ENCODE results near the gene TP73. TPM values are rescaled to one million over a fixed set of nuclear protein-coding genes. Genes with fewer than 3 reads are reported as not detected.
A peak's percentile ranks its signal among the peaks of the same experiment; 100 is the strongest.

The TP73 gene
- total RNA-seq, 1 experiment from 2014 or later: 1.6 TPM

DNA sequence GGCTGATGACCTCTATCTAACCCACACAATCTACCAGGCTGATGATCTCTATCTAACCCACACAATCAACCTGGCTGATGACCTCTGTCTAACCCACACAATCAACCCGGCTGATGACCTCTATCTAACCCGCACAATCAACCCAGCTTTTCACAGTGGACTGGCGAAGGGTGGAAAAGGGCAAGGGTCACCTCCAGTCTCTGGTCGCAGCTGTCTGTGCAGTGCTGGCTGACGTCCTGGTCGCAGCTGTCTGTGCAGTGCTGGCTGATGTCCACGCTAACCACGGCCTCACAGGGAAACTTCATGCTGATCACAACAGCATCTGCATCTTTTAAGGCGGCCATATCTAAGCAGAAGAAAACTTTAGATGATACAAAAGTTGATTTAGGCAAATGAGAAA lies 87.7 kb downstream of the TP73 start:
- H3K36me3 ChIP-seq (replicated peaks; ENCODE audit: control insufficient read depth, insufficient read depth, low read length): peaks cover 32% of the 10 kb centered on the region
- H3K4me3 ChIP-seq (ENCODE audit: insufficient read depth, low read depth, low read length): no peak overlapping the region
- H3K27me3 ChIP-seq (ENCODE audit: control insufficient read depth, insufficient read depth, low read length): no peaks in the 10 kb centered on the region
- no peak for DNase-seq

DNA sequence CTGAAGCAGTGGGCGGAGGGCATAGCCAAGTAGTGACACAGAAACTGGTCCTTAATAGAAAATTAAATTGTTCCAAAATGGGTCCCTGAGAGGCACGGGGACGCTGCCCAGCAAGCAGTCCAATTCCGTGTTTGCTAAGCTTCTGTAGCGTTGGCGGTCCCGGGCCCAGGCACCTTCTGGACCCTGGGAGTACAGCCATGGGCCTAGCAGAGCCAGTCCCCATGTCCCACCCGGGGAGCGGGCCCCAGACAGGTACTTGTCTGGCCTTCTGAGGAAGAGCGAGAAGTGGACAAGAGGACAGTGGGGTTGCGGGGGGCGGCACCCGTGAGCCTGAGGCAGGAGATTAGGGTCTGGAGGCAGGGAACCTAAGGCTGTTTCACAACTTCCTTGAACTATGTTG lies 88.4 kb downstream of the TP73 start:
- DNase-seq: no peak
- peaks cover 32% of the 10 kb centered on the region for H3K36me3 ChIP-seq (replicated peaks; ENCODE audit: control insufficient read depth, insufficient read depth, low read length)
- H3K4me3 ChIP-seq (ENCODE audit: insufficient read depth, low read depth, low read length): no peak overlapping the region
- H3K27me3 ChIP-seq (ENCODE audit: control insufficient read depth, insufficient read depth, low read length): no peaks in the 10 kb centered on the region

DNA sequence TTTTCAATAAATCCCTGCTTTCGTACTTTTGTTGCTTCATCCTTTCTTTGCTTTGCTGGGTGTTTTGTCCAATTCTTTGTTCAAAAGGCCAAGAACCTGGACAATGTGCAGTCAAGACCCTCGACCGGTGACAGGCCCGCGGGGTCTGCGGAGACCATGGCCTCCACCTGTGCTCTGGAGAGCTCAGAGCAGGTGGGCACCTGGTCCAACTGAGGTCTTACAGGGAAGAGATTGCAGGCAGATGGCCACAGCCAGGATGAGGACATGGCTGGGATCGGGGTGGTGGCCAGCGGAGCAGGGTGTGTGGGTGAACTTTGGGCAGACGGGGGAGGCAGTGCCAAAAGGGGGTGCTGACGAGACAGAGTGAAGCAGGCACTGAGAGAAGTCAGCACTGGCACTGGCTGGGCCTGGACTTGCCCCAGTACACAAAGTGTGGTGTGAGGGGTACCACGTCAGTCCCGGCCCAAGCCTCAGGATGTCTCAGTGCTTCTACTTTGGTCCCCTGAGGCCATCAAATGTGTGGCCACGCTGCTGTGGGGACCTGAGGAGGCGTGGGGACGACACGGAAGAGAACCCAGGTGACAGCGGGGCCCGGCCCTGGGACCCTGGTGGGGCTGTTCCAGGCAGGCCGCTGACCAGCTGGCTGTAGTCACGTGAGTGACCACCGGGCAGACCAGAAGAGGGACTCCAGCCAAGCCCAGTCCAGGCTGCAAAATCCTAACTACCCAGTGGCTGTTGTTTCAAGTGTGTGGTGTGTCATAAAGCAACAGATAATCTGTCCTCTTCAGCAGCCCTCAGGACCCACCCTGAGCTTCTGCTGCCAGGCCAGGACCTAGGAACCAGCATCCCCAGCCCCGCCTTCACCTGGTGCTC lies 89.5 kb downstream of the TP73 start:
- H3K27me3 ChIP-seq (ENCODE audit: control insufficient read depth, insufficient read depth, low read length): no peaks in the 10 kb centered on the region
- H3K36me3 ChIP-seq (replicated peaks; ENCODE audit: control insufficient read depth, insufficient read depth, low read length): peaks cover 32% of the 10 kb centered on the region
- no peak overlapping the region for H3K4me3 ChIP-seq (ENCODE audit: insufficient read depth, low read depth, low read length)
- DNase-seq: no peak

DNA sequence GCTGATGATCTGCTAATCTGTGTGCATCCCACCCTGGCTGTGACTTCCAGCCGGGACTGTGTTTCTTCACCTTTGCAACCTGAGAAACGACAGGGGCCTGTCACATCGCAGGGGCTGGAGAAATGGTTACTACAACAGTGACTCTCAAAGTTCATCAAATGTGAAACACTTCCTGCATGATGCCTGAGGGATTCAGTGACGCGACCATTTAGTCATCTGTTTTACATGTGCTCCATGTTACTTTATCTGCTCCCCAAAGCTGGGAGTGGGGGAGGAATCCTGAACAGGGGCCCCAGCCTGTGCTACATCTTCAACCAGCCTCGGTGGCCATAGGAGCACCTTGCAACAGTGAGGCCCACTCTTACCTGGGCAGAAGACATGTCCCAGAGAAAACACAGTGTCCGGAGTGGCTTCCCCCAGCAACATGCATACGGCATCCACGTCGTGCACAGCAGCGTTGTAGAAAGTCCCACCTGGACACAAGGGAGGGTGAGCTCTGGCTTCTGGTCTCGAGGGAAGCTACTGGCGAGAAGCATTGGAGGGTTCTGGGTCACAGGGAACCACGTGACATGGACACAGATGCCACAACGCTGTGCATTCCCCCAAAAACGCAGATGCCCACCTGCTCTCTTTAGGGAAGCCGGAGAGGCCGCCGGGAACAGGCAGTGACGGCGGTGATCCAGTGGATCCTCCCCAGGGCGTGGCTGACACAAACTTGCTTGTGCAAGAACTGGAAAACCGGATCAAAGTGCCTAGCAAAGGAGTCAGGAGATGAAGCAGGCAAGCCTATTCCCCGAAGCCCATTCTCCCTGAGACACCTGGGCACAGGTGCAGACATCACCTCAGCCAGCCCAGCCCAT lies 90.4 kb downstream of the TP73 start:
- Histone ChIP-seq H3K4me3 (ENCODE audit: insufficient read depth, low read depth, low read length) (no peak overlapping the region), H3K27me3 (ENCODE audit: control insufficient read depth, insufficient read depth, low read length) (no peaks in the 10 kb centered on the region), H3K36me3 (replicated peaks; ENCODE audit: control insufficient read depth, insufficient read depth, low read length) (peaks cover 32% of the 10 kb centered on the region)
- DNase-seq: no peak

DNA sequence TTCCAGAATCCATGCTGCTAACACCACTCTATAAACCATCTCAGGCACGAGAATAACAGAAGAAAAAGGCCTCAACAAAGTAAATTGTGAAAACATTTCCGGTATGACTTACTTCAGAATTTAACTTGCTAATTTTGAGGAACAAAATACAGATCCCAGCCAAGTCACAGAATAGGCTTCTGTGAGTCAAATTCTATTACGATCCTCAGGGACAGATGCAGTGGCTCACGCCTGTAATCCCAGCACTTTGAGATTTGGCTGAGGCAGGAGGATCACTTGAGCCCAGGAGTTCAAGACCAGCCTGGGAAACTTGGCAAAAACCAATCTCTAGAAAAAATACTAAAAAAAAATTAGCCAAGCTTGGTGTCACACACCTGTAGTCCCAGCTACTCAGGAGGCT lies 91.1 kb downstream of the TP73 start:
- no peak overlapping the region for H3K4me3 ChIP-seq (ENCODE audit: insufficient read depth, low read depth, low read length)
- H3K27me3 ChIP-seq (ENCODE audit: control insufficient read depth, insufficient read depth, low read length): no peaks in the 10 kb centered on the region; the same call in 1 of the 2 replicates
- peaks cover 27% of the 10 kb centered on the region for H3K36me3 ChIP-seq (replicated peaks; ENCODE audit: control insufficient read depth, insufficient read depth, low read length)
- no peak for DNase-seq

DNA sequence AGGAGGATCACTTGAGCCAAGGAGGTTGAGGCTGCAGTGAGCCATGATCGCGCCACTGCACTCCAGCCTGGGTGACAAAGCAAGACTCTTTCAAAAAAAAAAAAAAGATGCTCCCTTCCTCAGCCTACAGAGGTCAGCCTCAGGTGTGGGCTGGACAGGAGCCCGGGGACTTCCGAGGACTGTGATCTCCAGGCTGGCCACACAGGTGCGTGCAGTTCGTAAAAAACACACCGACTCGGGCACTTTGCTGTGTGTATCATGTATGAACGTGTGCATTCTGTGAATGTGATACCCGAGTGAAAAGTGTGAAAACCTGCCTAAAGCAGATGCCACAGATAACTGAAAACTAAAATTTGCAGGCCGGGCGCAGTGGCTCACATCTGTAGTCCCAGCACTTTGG lies 91.5 kb downstream of the TP73 start:
- Histone ChIP-seq H3K4me3 (ENCODE audit: insufficient read depth, low read depth, low read length) (no peak overlapping the region), H3K36me3 (replicated peaks; ENCODE audit: control insufficient read depth, insufficient read depth, low read length) (peaks cover 26% of the 10 kb centered on the region), H3K27me3 (ENCODE audit: control insufficient read depth, insufficient read depth, low read length) (no peaks in the 10 kb centered on the region; the same call in 1 of the 2 replicates)
- DNase-seq: no peak

DNA sequence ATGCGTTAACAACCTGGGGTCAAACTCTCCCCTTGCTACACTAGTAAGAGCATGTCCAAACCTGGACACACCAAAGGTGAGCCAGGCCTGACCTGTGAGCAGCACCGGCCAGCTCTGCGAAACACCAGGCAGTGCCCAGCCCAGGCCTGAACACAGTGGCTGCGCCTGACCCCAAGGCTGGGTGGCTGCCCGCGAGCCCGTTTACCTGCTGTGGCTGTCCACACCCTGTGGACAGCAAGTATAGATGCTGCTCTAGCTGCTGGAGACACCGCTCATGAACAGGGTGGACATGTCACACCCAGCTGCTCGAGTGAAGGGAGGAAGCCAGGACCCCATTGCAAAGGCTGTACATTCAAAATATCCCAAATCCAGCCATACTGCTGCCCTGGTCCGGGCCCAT lies 92.3 kb downstream of the TP73 start:
- Histone ChIP-seq H3K27me3 (ENCODE audit: control insufficient read depth, insufficient read depth, low read length) (no peaks in the 10 kb centered on the region; the same call in 1 of the 2 replicates), H3K4me3 (ENCODE audit: insufficient read depth, low read depth, low read length) (no peak overlapping the region), H3K36me3 (replicated peaks; ENCODE audit: control insufficient read depth, insufficient read depth, low read length) (peaks cover 22% of the 10 kb centered on the region)
- no peak for DNase-seq

DNA sequence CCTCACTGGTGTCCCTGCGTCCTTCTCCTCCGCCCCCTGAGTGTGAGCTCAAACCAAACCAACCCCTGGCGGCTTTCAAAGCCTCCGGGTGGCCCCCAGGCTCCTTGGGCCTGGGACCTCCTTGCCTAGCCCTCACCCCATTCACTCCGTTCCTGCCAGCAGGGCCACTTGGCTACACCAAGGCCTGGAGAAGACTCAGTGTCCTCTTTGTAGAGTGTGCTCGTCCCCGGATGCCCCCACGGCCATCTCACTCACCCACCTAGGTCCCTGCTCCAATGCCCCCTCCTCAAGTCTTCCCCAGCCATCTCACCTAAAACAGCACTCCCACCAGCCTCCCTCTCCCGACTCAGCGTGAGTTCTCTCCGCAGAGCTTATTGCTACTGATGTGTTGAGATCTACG lies 92.8 kb downstream of the TP73 start:
- H3K4me3 ChIP-seq (ENCODE audit: insufficient read depth, low read depth, low read length): no peak overlapping the region
- H3K36me3 ChIP-seq (replicated peaks; ENCODE audit: control insufficient read depth, insufficient read depth, low read length): peaks cover 19% of the 10 kb centered on the region
- no peaks in the 10 kb centered on the region; the same call in 1 of the 2 replicates for H3K27me3 ChIP-seq (ENCODE audit: control insufficient read depth, insufficient read depth, low read length)
- DNase-seq: no peak

DNA sequence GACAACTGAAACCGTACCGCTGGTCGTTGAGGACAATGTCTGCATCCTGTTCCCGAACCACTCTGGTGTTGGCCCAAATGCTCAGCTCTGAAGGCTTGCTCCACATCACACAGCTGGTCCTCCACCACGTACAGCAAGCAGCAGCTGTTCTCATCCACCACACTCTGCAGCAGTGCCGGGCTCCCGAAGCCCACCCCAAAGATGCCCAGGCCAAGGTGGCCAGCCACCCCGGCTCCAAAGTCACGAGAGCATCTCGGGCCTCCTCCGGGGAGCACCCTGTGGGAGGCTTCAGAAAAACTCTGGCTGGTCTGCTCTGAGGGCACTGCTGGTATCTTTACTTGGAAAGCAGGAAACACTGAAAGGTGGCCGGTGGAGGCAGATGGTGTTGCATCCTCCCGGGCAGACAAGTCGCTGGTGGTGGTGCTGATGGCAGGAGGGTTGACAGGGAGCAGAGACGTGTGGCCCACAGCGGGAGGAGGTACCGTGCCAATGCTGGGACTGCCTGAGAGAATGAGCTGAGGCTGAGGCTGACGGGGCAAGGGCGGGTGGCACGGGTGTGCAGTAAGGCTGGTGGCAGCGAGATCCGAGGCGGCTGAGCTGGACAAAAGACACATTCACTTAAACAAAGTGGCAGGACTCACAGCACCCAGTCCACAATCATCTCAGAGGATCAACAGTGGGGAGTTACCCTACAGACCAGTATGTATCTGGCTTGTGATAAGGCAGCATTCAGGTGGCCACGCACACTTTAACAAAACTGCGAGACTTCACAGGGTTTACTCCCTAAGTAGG lies 93.5 kb downstream of the TP73 start:
- Histone ChIP-seq H3K27me3 (ENCODE audit: control insufficient read depth, insufficient read depth, low read length) (no peaks in the 10 kb centered on the region; the same call in 1 of the 2 replicates), H3K4me3 (ENCODE audit: insufficient read depth, low read depth, low read length) (peak overlapping the region; percentile 91), H3K36me3 (replicated peaks; ENCODE audit: control insufficient read depth, insufficient read depth, low read length) (peaks cover 18% of the 10 kb centered on the region)
- DNase-seq: no peak

DNA sequence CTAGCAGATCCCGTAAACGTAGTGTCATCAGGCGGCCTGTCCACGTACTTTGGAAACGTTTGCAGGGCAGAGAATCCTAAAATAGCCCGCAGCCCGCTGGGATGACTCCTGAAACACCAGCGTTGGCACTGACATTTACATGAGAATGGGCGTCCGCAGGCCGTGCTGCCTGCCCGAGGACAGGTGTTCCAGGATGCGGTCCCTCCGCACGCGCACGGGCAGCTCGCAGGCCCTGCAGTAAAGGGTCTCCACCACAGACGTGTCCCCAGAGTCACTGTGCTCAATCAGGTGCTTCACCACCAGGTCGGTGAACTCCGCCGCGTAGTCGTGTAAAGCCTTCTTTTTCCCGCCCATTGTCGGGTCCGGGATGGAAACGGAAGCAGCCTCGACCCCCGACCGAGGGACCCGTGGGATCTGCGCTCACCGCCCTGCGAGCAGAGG lies 94.1 kb downstream of the TP73 start:
- peak; percentile 91 for DNase-seq

DNA sequence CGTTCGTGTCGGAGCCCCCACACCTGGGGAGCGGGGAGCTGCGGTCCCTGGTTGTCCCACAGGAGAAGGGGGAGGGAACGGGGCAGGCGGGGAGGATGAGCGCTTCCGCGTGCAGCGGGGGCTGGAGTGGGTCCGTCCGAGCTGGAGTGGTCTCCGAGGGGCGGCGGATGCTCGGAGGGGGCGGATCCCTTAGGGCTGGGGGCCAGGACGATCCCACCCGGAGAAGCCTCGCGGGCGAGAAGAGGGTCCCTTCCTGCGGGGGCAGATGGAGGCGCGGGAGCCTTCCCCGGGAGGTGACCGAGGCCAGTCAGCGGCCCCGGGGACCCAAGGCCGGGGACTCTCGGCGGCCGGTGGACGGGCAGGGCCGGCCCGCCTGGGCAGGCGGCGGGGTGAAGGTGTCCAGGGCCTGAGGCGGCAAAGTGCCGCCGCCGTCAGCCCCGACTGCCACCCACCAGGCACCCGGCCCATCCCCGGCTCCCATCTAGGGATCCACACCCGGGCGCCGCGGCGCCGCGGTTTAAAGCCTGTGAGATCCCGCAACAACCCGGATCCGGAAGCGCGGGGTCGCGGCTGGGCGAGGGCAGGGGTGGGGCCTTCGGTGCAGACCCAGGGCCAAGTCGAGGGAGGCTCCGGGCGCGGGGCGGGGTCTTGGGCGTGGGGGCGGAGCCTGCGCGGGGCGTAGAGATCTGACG lies 94.7 kb downstream of the TP73 start:
- Histone ChIP-seq H3K36me3 (replicated peaks; ENCODE audit: control insufficient read depth, insufficient read depth, low read length) (peaks cover 12% of the 10 kb centered on the region), H3K27me3 (ENCODE audit: control insufficient read depth, insufficient read depth, low read length) (peaks cover 2% of the 10 kb centered on the region; the same call in 1 of the 2 replicates), H3K4me3 (ENCODE audit: insufficient read depth, low read depth, low read length) (peak overlapping the region; percentile 91)
- DNase-seq: peak; percentile 100

More for the DNA sequence above, 94.1 kb downstream of the TP73 start:
- Histone ChIP-seq H3K36me3 (replicated peaks; ENCODE audit: control insufficient read depth, insufficient read depth, low read length) (peaks cover 15% of the 10 kb centered on the region), H3K4me3 (ENCODE audit: insufficient read depth, low read depth, low read length) (peak overlapping the region; percentile 91), H3K27me3 (ENCODE audit: control insufficient read depth, insufficient read depth, low read length) (peaks cover 2% of the 10 kb centered on the region; the same call in 1 of the 2 replicates)

DNA sequence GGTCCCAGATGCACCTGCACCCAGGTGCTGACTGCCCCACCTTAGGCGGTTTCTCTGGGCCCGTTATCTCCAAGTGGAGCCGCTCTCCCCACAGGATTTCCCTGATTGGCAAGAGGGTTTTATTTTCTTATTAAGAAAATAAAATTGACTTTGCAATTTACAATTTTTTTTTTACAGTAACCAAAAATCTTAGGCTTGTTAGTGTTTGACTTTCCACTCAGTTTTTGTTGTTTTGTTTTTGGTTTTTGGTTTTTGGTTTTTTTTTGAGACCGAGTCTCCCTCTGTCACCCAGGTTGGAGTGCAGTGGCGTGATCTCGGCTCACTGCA lies 95.2 kb downstream of the TP73 start:
- no peak for DNase-seq
- Histone ChIP-seq H3K27me3 (ENCODE audit: control insufficient read depth, insufficient read depth, low read length) (peaks cover 2% of the 10 kb centered on the region; the same call in 1 of the 2 replicates), H3K4me3 (ENCODE audit: insufficient read depth, low read depth, low read length) (no peak overlapping the region; the same call in 1 of the 2 replicates), H3K36me3 (replicated peaks; ENCODE audit: control insufficient read depth, insufficient read depth, low read length) (peaks cover 7% of the 10 kb centered on the region)

DNA sequence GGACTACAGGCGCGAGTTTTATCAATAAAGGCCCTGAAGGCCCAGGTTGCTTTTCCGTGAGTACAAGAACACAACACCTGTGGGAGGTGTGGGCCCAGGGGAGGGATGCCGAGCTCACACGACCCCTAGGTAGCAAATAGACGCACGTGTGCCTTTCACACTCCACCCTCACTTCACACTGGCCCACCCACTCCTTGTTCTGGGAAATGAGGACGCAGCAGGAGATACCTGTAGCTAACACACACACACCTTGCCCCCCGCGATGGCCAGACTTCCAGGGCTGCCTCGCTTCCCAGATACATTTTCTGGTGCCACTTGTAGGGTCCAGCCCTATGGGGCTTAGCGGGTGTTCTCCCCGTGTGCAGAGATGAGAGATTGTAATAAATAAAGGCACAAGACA lies 95.6 kb downstream of the TP73 start:
- DNase-seq: no peak
- peaks cover 2% of the 10 kb centered on the region; the same call in 1 of the 2 replicates for H3K27me3 ChIP-seq (ENCODE audit: control insufficient read depth, insufficient read depth, low read length)
- H3K36me3 ChIP-seq (replicated peaks; ENCODE audit: control insufficient read depth, insufficient read depth, low read length): peaks cover 3% of the 10 kb centered on the region
- no peak overlapping the region for H3K4me3 ChIP-seq (ENCODE audit: insufficient read depth, low read depth, low read length)
